Mammary epithelial cell (primary cell): ENCODE measurements around the gene BMP6.

Experiments
- EZH2 ChIP-seq: IDR thresholded peaks from 2 replicates; pipeline ENCODE4 v1.6.1; 2012; ENCODE audit warnings: low read length, inconsistent platforms, borderline replicate concordance
- TF ChIP-seq, protein P1 (sequence below), 2 donors: IDR thresholded peaks in 1 of 2; conservative IDR thresholded peaks in 1 of 2; 2 replicates each; pipeline ENCODE4 v1.5.1; 2011 to 2012; ENCODE audit warnings: inconsistent platforms in 2 of 2, low read length in 2 of 2, mild to moderate bottlenecking in 2 of 2, control low read depth in 1 of 2, low read depth in 1 of 2; ENCODE audit not compliant: insufficient read depth in 1 of 2; ENCODE audit errors: extremely low read depth in 1 of 2

DNA sequence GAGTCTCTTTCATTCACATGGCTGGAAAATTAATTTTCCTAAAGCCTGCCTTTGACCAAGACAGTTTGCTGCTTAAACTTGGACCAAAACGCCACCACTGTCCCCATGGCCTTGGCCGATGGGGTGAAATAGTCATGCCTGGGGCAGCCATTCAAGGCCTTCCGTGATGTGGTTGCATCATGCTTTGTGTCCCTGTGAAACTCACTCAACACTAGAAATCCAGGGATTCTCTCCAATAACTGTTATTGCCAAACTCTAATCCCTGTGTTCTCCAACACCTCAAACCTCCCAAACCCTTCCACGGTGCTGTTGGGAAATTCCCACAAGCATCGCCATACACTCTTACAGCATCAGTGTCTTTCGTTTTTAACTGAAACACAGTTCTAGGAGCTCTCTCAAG is 186.1 kb downstream of the BMP6 start:
- TF ChIP-seq, protein P1, sequence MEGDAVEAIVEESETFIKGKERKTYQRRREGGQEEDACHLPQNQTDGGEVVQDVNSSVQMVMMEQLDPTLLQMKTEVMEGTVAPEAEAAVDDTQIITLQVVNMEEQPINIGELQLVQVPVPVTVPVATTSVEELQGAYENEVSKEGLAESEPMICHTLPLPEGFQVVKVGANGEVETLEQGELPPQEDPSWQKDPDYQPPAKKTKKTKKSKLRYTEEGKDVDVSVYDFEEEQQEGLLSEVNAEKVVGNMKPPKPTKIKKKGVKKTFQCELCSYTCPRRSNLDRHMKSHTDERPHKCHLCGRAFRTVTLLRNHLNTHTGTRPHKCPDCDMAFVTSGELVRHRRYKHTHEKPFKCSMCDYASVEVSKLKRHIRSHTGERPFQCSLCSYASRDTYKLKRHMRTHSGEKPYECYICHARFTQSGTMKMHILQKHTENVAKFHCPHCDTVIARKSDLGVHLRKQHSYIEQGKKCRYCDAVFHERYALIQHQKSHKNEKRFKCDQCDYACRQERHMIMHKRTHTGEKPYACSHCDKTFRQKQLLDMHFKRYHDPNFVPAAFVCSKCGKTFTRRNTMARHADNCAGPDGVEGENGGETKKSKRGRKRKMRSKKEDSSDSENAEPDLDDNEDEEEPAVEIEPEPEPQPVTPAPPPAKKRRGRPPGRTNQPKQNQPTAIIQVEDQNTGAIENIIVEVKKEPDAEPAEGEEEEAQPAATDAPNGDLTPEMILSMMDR (conservative IDR thresholded peaks at IDR 0.05 in 1 of 2, IDR thresholded peaks at IDR 0.05 in 1 of 2; ENCODE audit: extremely low read depth in 1 of 2, insufficient read depth in 1 of 2, low read depth in 1 of 2, low read length in 2 of 2) = no peak
- no peak for TF ChIP-seq EZH2
